Skin epidermis (tissue), 12 donors: ENCODE measurements around the gene NPHS1.

Source experiments
- H3K27ac ChIP-seq, 21 experiments: fragments of 200-600 bp; sonication (generic) in 11 of 21; one replicate each; pipeline ENCODE4 v1.5.0; 2020; ENCODE audit warnings: mild to moderate bottlenecking in 3 of 21, inconsistent platforms in 2 of 21, moderate library complexity in 2 of 21
- H3K4me3 ChIP-seq, 7 experiments: fragments of 200-600 bp; sonication (generic) in 2 of 7; one replicate each; pipeline ENCODE4 v1.5.0; 2020; ENCODE audit warnings: inconsistent platforms in 2 of 7, mild to moderate bottlenecking in 2 of 7, moderate library complexity in 1 of 7

NPHS1 gene

DNA sequence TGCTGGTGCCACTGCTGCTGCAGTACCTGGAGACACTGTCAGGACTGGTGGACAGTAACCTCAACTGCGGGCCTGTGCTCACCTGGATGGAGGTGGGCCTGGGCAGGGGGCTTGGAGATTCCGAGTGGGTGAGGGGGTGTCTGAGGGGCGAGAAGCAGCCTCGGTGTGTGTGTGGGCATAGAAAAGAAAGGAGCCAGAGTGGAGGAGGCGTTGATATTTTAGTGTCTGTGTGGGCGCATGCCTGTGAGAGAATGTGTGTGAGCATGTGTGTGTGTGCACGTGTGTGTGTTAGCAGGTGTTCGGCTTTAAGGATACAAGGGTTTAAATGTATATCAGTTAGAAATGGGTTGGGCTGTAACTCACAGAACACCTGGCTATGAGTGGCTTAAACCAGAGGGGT, 73.3 kb downstream of the NPHS1 start:
- H3K27ac ChIP-seq: no peak overlapping the region

DNA sequence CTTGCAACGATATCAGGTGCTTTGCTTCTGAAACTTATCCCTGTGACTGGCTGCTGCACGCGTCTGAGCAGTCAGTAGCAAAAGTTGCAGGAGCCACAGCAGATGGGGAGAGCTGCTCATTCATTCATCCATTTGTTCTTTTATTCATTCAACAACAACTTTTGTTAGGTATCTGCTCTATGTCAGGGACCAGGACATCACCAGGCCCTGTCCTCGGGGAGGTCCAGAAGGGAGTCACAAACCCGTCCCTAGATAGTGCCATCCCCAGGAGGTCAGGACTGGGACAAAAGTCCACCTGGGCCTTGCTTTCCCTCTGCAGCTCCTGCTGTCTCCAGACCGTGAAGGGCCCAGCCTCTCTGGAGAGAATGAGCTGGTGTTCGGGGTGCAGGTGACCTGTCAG, 74.3 kb downstream of the NPHS1 start:
- no peak overlapping the region for H3K27ac ChIP-seq
- H3K4me3 ChIP-seq: no peak overlapping the region

More for the DNA sequence above, 73.3 kb downstream of the NPHS1 start:
- no peak overlapping the region for H3K4me3 ChIP-seq

DNA sequence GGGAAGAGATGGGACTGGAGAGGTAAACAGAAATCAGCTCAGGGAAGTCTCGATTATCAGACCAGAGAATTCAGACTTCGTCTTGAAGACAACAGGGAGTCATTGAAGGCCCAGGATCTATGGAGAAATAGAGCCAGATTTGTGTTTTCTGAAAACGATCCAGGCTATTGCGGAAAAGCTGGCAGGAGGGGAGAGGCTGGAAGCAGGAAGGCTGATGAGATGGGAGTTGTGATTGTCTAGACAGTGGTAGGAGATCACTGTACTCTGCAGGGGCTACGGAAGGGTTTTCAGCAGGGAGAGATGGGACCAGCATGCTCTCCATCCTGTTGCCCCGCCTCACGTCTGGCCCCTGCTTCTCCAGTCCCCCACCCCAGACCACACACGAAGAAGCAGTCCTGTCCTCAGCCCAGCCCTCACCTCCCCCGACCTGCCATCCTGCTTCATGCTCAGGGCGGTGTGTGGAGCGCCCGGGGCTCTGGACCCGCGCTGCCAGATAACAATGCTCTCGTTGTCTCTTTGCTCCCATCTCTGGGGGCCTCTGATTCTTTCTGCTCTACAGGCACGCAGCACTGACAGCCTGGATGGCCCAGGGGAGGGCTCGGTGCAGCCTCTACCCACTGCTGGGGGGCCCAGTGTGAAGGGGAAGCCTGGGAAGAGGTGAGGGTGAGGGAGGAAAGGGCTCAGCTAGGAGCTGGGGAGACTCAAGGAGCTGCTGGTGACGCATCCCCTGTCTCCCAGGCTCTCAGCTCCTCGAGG, 75.0 kb downstream of the NPHS1 start:
- Histone ChIP-seq H3K27ac (peak overlapping the region in 1 of 21 experiments; percentile 22), H3K4me3 (no peak overlapping the region)

- Histone ChIP-seq H3K4me3 (peak overlapping the region; percentile 54 to 96 (median 87)), H3K27ac (peak overlapping the region in 15 of 21 experiments; percentile 3 to 79 (median 70))
Measured at GRCh38 chr19:35776102-35776788, 76.1 kb downstream of the NPHS1 start.
